ENCODE results near the gene ATP5PD.
"Not testable (repeated sequence)": the region's sequence is repeated elsewhere in the genome, so short reads cannot be mapped to it uniquely, and the experiment has no call there.

ATP5PD gene

GRCh38 chr17:75077072-75077495 is 30.3 kb upstream of the ATP5PD start:
- no peak for DNase-seq

- no peak for DNase-seq
Observed at GRCh38 chr17:75075597-75076336, 29.0 kb upstream of the ATP5PD start.

- DNase-seq = no peak
Observed at GRCh38 chr17:75074532-75074931, 27.8 kb upstream of the ATP5PD start.

- DNase-seq = no peak
Observed at GRCh38 chr17:75073618-75074047, 26.9 kb upstream of the ATP5PD start.

- not testable (repeated sequence) for DNase-seq
Observed at GRCh38 chr17:75072909-75073308, 26.1 kb upstream of the ATP5PD start.

GRCh38 chr17:75071478-75072271 is 24.9 kb upstream of the ATP5PD start:
- not testable (repeated sequence) for DNase-seq

GRCh38 chr17:75069783-75070182 is 23.0 kb upstream of the ATP5PD start:
- no peak for DNase-seq

- no peak for DNase-seq
Observed at GRCh38 chr17:75068750-75069149, 22.0 kb upstream of the ATP5PD start.

- no peak for DNase-seq
Observed at GRCh38 chr17:75067856-75068255, 21.1 kb upstream of the ATP5PD start.

- no peak for DNase-seq
Observed at GRCh38 chr17:75065562-75066151, 18.9 kb upstream of the ATP5PD start.

GRCh38 chr17:75064867-75065561 is 18.2 kb upstream of the ATP5PD start:
- no peak for DNase-seq

- DNase-seq = no peak
Observed at GRCh38 chr17:75064460-75064859, 17.7 kb upstream of the ATP5PD start.

GRCh38 chr17:75064040-75064439 is 17.3 kb upstream of the ATP5PD start:
- no peak for DNase-seq

- no peak for DNase-seq
Observed at GRCh38 chr17:75063626-75064025, 16.9 kb upstream of the ATP5PD start.

GRCh38 chr17:75063201-75063600 is 16.4 kb upstream of the ATP5PD start:
- DNase-seq = no peak

GRCh38 chr17:75061618-75062017 is 14.8 kb upstream of the ATP5PD start:
- DNase-seq = no peak

GRCh38 chr17:75061055-75061438 is 14.3 kb upstream of the ATP5PD start:
- no peak for DNase-seq

- DNase-seq = no peak
Observed at GRCh38 chr17:75060434-75061054, 13.8 kb upstream of the ATP5PD start.

- no peak for DNase-seq
Observed at GRCh38 chr17:75059369-75060345, 12.9 kb upstream of the ATP5PD start.

- DNase-seq = no peak
Observed at GRCh38 chr17:75051941-75052340, 5.2 kb upstream of the ATP5PD start.

GRCh38 chr17:75049706-75050105 is 2.9 kb upstream of the ATP5PD start:
- DNase-seq = no peak

- no peak for DNase-seq
Observed at GRCh38 chr17:75049057-75049456, 2.3 kb upstream of the ATP5PD start.
